ENCODE results near the gene ACSM4.
"Not testable (repeated sequence)": the region's sequence is repeated elsewhere in the genome, so short reads cannot be mapped to it uniquely, and the experiment has no call there.

Gene ACSM4, protein sequence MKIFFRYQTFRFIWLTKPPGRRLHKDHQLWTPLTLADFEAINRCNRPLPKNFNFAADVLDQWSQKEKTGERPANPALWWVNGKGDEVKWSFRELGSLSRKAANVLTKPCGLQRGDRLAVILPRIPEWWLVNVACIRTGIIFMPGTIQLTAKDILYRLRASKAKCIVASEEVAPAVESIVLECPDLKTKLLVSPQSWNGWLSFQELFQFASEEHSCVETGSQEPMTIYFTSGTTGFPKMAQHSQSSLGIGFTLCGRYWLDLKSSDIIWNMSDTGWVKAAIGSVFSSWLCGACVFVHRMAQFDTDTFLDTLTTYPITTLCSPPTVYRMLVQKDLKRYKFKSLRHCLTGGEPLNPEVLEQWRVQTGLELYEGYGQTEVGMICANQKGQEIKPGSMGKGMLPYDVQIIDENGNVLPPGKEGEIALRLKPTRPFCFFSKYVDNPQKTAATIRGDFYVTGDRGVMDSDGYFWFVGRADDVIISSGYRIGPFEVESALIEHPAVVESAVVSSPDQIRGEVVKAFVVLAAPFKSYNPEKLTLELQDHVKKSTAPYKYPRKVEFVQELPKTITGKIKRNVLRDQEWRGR

DNA sequence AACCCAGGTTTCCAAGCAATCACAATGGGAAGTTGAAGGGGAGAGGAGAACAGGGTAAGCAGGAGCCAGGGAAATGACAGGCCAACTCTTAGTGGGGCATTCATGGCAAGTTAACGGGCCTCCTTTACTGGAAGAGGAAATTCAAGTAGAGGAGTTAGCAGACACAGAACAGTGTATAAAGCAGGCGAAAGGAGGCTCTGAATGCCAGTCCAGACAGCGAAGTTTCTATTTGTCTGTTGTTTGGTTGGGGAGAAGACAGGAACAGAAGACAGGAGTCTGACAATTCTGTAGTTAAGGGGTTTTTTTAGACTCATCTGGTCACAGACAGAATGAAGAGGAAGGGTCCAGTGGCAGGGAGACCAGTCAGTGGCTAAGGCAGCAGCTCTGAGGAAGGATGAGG, at the start of gene ACSM4:
ACSM4 (plus strand) TSS at position 301 of the 400 bp plus-strand sequence. CDS start 260 bp downstream, outside the sequence.
- DNase-seq: no peak

DNA sequence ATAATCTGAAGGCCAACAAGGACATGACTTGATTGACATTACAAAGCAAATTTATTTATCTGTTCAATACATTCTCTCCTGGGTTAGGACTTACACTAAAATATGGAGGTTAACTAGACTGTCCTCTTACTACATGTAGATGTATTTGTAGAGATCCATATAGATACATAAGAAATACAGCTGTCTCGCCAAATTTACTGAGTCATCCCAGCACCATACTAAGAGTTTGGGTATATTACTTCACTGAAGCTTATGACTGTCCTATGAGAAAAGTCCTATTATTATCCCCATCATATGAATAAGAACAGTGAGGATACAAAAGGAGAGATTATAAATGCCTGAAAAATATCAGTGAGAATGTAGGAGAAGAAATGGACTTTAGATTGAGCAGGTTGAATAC, 44.8 kb upstream of the ACSM4 start:
- DNase-seq: no peak

DNA sequence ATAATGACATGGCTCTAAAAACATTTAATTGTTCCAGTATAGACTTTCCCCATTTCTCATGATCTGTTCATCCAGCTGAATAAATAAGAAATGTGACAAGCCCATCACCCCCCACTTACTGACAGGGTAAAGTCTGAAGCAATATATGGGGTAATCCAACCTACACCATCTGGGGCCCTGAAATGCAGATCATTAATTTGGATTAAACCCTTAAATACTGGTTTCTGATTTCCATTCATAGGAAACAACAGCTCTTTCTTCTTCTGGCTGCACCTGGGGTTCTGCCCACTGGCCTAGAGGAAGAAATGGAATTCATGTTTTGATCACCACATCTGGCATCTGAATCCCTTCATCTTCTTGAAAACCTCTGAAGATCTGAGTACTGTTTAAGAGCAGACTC, 39.3 kb upstream of the ACSM4 start:
- no peak for DNase-seq

DNA sequence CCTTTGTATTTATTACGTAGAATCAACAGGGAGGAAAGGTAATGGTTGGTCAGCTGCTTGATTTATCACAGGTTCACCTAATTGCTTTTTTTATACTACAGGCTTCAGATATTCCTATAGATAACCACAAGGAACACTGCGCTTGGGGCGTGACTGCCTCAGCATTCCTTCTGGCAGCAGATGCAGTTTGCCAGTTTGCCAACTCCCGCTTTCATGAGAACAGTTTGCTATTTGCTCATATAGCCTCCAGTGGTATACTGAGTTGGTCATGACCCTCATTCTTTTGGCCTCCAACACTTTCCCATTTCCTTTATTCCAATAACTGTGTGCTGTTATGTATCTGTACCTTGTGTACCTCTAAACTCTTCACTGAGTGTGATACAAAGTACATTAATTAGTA, 38.6 kb upstream of the ACSM4 start:
- no peak for DNase-seq

DNA sequence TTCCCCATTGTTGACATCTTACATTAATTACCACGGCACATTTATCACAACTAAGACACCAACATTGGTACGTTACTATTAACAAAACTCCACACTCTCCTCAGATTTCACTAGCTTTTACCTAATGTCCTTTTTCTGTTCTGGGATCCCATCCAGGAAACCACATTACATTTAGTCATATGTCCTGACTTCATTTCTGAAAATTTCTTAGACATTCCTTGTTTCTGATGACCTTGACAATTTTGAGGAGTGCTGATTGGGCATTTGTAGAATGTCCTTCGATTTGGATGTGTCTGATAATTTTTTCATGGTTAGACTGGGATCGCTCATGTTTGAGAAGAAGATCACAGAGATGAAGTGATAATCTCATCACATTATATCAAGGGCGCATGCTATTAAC, 34.6 kb upstream of the ACSM4 start:
- no peak for DNase-seq

DNA sequence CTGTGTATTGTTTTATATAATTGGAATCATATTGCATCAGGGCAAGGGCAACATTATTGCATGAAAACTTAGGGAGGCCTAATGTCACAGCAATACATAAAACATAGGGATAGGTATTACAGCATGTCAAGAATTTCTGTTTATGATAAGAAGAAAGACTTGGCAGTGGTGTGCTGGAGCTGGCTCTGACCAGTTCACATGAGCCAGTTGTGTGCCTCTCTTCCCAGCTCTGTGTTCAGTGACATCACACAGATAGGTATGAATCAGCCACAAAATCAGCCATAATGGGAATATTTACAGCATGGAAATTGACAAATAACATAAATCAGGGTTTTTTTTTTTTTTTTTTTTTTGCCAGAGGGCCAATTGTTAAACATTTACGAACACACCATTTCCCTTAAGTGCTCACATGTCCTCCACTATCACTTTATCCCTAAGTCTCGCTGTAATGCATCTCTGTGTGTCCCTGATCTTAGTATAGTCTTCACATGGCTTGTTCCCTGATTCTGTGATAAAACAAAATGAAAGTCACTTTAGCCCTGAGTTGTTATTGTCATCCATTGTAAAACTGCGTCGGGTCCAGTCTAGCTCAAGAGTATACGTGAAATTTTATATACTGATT, 31.9 kb upstream of the ACSM4 start:
- DNase-seq: no peak

DNA sequence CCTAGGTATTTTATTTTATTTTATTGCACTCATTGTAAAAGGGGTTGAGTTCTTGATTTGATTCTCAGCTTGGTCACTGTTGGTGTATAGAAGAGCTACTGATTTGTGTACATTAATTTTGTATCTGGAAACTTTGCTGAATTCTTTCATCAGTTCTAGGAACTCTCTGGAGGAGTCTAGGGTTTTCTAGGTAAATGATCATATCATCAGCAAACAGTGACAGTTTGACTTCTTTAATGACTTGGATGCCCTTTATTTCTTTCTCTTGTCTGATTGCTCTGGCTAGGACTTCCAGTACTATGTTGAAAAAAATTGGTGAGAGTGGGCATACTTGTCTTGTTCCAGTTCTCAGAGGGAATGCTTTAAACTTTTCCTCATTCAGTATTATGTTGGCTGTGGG, 28.4 kb upstream of the ACSM4 start:
- DNase-seq: not testable (repeated sequence)

DNA sequence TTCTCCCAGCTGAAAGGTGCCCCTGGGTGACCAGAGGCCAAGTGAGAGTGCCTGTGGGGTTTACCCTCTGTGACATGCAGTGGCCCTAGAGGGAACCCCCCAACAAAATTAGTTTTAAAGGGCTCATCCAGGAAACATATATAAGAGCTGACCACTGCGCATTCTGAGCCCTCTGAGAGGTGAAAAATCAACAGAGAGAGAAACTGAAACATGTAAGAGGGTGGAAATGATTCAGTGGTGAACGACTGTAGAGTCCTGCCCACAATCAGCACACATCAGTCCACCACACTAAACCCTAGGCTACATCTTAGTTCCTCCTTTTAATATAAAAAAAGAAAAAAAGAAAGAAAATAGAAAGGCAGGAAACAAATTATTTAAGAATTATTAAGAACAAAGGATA, 21.0 kb upstream of the ACSM4 start:
- no peak for DNase-seq

DNA sequence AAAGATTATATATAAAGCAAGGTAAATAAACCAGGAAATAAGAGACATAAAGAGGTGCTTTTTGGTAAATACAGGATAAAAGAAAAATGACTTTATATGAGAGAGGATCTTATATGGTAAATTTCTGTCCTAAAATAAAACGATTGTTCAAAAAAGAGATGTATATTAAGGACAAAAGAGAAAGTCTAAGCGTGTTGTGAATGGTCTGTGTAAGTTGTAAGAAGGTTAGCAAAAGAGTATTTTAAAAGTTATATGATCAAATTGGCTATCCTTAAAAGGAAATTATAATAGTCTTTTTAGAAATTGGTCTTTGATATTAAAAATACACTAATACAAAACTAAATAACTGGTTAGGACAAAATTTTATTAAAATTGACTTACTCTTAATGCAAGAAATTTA, 14.1 kb upstream of the ACSM4 start:
- peak in 1 of 2 experiments; percentile 14 for DNase-seq

DNA sequence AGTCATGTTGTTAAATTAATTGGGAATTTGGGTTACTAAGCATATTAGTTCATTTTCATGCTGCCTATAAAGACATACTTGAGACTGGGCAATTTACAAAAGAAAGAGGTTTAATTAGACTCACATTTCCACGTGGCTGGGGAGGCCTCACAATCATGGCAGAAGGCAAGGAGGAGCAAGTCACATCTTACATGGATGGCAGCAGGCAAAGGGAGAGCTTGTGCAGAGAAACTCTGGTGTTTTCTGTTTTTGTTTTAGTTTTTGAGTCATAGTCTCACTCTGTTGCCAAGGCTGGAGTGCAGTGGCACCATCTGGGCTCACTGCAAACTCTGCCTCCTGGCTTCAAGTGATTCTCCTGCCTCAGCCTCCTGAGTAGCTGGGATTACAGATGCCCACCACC, 13.3 kb upstream of the ACSM4 start:
- not testable (repeated sequence) for DNase-seq

DNA sequence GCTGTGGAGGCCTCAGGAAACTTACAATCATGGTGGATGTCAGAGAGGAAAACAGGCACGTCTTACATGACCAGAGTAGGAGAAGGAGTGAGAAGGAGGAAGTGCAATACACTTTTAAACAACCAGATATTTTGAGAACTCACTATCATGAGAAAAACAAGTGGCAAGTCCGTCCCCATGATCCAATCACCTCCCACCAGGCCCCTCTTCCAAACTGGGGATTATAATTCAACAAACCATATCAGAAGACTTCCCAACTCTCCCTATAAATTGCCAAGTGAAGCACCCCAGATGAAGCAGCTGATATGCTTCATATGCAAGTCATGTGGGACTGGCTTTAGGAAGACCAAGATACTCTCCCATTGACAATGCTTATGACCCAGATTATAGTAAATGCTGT, 11.6 kb upstream of the ACSM4 start:
- DNase-seq: no peak

DNA sequence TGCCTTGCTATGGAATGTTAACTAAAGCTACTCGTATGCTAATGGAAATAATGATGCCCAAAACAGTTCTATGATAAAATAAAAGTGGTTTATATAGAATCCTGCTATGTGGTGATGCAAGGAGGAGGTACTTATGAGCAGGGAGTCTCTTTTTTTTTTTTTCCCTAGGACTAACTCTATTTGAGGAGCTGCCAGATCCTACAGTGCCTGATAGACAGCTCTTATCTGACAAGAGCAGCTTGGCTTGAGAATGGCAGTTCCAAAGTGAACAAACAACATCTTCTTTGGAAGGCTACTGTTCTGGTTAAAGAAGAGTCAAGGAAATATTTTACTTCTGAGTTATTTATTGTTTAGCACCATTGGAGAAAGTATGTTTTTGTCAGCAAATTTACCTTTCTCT, 10.2 kb upstream of the ACSM4 start:
- no peak for DNase-seq

DNA sequence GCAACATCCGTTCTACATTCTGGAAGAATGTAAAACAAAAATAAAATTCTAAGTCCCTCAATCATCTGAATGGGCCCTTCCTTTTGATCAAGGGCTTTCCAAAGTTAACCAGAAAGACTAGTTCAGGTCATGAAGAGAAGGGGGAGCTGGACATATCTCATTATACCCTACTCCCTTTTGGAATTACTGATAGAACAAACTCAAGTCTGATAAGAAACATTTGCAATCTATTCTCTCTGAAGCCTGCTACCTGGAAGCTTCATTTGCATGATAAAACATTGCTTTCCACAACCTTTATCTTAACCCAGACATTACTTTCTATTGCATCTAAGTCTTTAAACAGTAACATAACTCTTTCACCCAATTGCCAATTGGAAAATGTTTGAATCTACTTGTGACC, 8.3 kb upstream of the ACSM4 start:
- DNase-seq: no peak

DNA sequence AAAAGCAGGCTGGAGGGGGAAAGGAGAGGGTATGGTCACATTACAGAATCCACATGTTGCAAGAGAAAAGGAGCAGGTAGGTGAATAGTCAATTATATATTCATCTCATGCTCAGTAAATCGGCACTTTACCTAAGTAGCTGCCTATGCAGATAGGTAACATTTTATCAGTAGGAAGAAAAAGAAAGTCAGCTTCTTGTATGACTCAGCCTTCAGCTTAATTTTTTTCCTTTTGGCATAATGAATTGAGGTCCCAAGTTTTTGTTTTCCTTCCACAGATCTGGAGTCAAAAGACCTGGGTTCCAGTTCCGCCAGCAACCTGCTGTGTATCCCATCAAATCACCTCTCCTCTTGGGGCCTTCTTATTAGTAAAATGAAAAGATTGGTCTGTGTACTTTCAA, 6.0 kb upstream of the ACSM4 start:
- DNase-seq: no peak

DNA sequence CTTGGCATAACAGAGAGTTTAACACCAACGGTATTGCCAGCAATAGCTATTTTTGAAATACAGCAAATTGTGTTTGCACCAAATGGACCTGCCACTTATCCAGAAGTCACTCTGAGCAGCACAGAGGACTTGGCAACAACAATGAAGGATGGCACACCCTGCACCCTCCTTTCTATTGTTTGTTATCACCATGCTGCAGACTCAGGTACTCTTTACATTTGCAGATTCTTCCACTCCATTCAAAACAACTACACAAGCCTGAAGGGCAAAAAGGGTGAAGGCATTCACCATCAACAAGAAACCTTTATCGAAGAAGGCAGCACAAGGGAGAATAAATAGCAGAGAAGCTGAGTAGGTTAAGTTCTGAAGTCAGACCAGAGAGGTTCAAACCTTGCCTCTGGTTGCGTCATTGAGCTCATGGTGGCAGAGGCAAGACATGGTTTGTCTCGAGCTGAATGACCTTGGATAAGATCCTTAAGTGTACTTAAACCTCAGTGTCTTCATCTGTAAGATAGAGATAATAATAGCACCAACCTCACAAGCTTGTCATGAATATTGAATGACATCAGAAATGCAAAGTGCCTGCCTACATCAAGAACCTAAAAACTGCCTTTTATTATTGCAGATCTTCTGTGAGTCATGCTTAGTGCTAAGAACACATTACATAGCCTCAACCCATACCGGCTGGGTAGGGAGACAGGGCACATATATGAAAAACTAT, 1.4 kb upstream of the ACSM4 start:
- DNase-seq: no peak

DNA sequence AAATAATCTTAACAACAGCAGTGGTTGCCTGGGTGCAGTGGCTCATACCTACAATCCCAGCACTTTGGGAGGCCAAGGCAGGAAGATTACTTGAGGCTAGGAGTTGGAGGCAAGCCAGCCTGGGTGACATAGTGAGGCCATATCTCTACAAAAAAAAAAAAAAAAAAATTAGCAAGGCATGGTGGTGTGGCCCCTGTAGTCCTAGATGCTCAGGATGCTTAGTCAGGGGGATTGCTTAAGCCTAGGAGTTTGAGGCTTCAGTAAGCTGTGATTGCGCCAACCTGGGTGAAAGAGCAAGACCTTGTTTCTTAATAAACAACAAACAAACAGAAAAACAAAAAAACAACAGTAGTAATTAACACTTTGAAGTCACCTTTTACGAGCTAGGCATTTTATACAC, 642 bp upstream of the ACSM4 start:
- no peak for DNase-seq

DNA sequence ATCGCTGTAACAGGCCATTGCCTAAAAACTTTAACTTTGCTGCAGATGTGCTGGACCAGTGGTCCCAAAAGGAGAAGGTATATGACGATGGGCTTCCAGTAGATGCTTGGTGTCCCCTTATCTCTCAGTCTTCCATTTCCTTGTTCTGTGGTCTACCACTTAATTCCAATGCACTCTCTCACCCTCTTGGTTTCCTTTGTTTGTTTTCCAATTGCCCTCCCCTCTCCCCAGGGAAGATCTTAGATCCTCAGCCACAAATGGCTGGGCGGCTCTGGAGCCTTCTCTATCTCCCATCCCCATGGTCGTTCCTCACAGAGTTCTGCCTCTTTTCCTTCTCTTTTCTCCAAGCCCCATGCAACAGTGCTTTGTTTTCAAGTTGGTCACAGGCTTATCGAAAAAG, 584 bp downstream of the ACSM4 start:
- no peak for DNase-seq

DNA sequence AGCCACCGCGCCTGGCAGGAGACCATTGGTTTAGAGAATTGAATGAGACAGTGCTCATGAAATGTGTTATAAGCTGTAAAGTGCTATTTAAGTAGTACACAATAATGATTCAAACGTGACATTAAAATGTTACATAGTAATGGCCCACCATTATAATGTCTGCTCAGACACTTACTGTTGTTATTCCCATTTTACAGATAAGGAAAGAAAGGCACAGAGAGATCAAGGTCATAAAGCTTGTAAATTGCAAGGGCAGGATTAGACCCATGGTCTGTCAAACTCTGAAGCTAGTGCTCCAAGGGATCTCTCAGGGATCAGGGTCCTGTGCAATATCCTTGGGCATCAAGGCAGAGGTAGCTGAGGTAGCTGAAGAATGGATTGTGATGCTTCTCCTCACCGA, 6.2 kb downstream of the ACSM4 start:
- DNase-seq: no peak

DNA sequence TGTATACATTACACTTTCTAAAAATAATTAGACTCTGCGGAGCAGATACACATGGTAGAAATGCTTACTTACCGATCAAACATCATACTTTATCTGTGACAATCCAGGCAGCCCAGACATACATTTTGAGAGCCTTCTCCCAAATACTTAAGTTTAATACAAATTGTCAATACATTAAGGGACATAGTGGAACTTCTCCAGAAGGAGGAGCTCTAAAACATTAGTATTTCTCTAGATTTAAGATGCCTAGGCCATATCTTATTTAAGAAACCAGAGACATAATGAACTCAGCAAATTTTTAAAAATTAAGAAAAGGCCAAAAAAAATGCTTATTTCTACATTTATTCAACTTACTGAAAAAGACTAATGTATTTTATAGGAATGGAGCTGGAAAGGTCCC, 16.1 kb downstream of the ACSM4 start:
- peak in 1 of 2 experiments; percentile 15 for DNase-seq

DNA sequence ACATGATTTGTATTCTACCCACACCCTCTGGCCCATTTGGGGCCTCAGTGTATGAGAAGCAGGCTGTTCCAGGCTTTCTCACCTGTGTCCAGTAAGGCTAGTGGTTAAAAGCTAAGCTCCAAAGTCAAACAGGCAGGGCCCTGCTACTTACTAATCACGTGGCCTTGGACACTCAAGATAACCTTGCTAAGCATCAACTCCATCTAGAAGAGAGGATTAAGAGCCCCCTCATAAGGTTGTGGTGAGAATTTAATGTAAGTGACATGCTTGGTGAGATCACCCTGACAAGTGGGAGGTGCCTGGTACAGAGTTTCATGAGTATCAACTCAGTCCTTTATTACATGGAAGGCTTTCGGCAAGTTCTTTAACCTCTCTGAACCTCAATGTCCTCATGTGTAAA, 17.8 kb downstream of the ACSM4 start:
- DNase-seq: no peak

DNA sequence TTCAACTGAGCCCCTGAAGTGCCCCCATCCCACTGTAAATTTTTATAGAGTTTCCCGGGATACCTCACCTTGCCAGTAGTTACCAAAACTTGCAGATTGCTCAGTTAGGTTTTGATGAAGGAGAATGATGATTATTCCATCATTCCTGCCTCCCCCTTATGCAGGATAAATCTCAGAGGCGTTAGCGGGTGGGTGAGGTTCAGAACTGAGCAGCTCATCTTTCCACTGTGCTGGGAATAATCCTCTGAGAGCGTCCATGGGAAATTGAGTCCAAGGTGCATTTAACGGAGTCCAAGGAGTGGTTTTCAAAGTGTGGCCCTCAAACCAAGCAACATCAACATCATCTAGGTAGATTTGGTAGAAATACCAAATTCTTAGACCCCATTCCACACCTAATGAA, 18.7 kb downstream of the ACSM4 start:
- DNase-seq: no peak

DNA sequence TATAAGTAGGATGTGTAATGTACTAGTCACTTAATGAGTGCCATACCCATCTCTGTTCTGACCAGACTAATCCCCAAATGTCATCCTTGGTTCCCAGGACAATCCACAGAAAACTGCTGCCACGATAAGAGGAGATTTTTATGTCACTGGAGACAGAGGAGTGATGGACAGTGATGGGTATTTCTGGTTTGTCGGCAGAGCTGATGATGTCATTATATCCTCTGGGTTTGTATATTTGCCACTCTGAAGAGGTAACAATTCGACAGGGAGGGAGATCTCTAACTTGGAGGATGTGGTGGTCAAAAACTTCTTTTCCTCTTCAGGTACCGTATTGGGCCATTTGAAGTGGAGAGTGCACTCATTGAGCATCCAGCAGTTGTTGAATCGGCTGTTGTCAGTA, 20.3 kb downstream of the ACSM4 start:
- no peak for DNase-seq

DNA sequence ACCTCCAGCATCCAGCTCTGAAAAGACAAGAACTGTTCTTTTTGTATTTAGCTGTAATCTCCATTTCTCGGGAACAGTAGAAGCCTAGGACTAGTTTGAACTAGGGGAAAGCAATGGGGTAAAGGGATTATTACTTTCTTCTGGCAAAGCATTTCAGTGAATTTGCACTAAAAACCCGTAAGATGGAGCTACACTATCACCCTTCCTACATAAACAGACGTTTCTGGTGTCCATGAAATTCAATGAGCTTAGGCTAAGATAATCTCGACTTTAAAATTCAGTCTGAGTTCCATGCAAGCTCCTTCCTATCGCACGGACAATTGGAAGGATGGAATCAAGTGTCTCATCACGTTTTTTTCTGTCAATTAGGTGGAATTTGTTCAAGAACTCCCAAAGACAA, 24.0 kb downstream of the ACSM4 start:
- DNase-seq: no peak

DNA sequence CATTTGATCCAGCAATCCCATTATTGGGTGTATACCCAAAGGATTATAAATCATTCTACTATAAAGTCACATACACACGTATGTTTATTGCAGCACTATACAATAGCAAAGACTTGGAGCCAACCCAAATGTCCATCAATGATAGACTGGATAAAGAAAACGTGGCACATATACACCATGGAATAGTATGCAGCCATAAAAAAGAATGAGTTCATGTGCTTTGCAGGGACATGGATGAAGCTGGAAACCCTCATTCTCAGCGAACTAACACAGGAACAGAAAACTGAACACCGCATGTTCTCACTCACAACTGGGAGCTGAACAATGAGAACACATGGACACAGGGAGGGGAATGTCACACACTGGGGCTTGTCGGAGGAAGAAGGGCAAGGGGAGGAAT, 33.9 kb downstream of the ACSM4 start:
- DNase-seq: not testable (repeated sequence)
